Measurements from ENCODE around the gene SEC14L3.
A peak's percentile ranks its signal among the peaks of the same experiment; 100 is the strongest.

Gene SEC14L3

GRCh38 chr22:30445438-30446145 is 26.2 kb downstream of the SEC14L3 start:
- DNase-seq (ENCODE audit: low spot score) (no peak), FAIRE-seq (no peak)

GRCh38 chr22:30444632-30445437 is 27.0 kb downstream of the SEC14L3 start:
- DNase-seq (ENCODE audit: low spot score): peak; percentile 82
- peak; percentile 42 for FAIRE-seq

- FAIRE-seq: no peak
- DNase-seq (ENCODE audit: low spot score): no peak
These were observed 30.7 kb downstream of the SEC14L3 start for GRCh38 chr22:30441088-30441487.

GRCh38 chr22:30439836-30440235 is 32.0 kb downstream of the SEC14L3 start:
- no peak for FAIRE-seq
- DNase-seq (ENCODE audit: low spot score): no peak

- FAIRE-seq: no peak
- no peak for DNase-seq (ENCODE audit: low spot score)
These were observed 32.6 kb downstream of the SEC14L3 start for GRCh38 chr22:30439226-30439625.

GRCh38 chr22:30438559-30438958 is 33.3 kb downstream of the SEC14L3 start:
- DNase-seq (ENCODE audit: low spot score) (no peak), FAIRE-seq (no peak)

- DNase-seq (ENCODE audit: low spot score): no peak
- no peak for FAIRE-seq
These were observed 35.6 kb downstream of the SEC14L3 start for GRCh38 chr22:30436196-30436595.

GRCh38 chr22:30435674-30436126 is 36.1 kb downstream of the SEC14L3 start:
- no peak for DNase-seq (ENCODE audit: low spot score)
- peak; percentile 65 for FAIRE-seq

- no peak for FAIRE-seq
- no peak for DNase-seq (ENCODE audit: low spot score)
These were observed 37.0 kb downstream of the SEC14L3 start for GRCh38 chr22:30434843-30435242.

GRCh38 chr22:30433773-30434172 is 38.0 kb downstream of the SEC14L3 start:
- DNase-seq (ENCODE audit: low spot score) (no peak), FAIRE-seq (no peak)

GRCh38 chr22:30433227-30433626 is 38.6 kb downstream of the SEC14L3 start:
- DNase-seq (ENCODE audit: low spot score) (no peak), FAIRE-seq (no peak)

- FAIRE-seq (no peak), DNase-seq (ENCODE audit: low spot score) (no peak)
These were observed 39.3 kb downstream of the SEC14L3 start for GRCh38 chr22:30432520-30432919.

GRCh38 chr22:30432096-30432495 is 39.7 kb downstream of the SEC14L3 start:
- no peak for DNase-seq (ENCODE audit: low spot score)

GRCh38 chr22:30430933-30431332 is 40.9 kb downstream of the SEC14L3 start:
- DNase-seq (ENCODE audit: low spot score): no peak
- FAIRE-seq: no peak

More at GRCh38 chr22:30432096-30432495, 39.7 kb downstream of the SEC14L3 start:
- FAIRE-seq: no peak

GRCh38 chr22:30429887-30430286 is 41.9 kb downstream of the SEC14L3 start:
- FAIRE-seq (no peak), DNase-seq (ENCODE audit: low spot score) (no peak)

- FAIRE-seq (no peak), DNase-seq (ENCODE audit: low spot score) (no peak)
These were observed 43.9 kb downstream of the SEC14L3 start for GRCh38 chr22:30427871-30428270.

GRCh38 chr22:30426388-30427353 is 45.1 kb downstream of the SEC14L3 start:
- peak; percentile 82 for DNase-seq (ENCODE audit: low spot score)
- FAIRE-seq: peak; percentile 78

- FAIRE-seq (no peak), DNase-seq (ENCODE audit: low spot score) (peak; percentile 74)
These were observed 46.0 kb downstream of the SEC14L3 start, which contains the start of gene MTFP1 for GRCh38 chr22:30425616-30426387. MTFP1 (plus strand) TSS chr22:30425768; CDS start chr22:30425880, 112 bp downstream.

GRCh38 chr22:30425327-30425615 is 46.5 kb downstream of the SEC14L3 start:
- FAIRE-seq: no peak

GRCh38 chr22:30424534-30425326 is 47.1 kb downstream of the SEC14L3 start:
- FAIRE-seq: no peak
- no peak for DNase-seq (ENCODE audit: low spot score)

More at GRCh38 chr22:30425327-30425615, 46.5 kb downstream of the SEC14L3 start:
- no peak for DNase-seq (ENCODE audit: low spot score)

All from urothelium cell line (cell line).